Liver (tissue), 3 donors: ENCODE results near the gene RWDD1.

Experiments
- FOXA1 ChIP-seq: IDR thresholded peaks from 2 replicates; pipeline ENCODE4 v1.6.1; 2016; ENCODE audit warnings: antibody characterized with exemption
- GABPA ChIP-seq, 2 donors: IDR thresholded peaks in 1 of 2; conservative IDR thresholded peaks in 1 of 2; 2 replicates each; pipeline ENCODE4 v1.6.1; 2016; ENCODE audit warnings: antibody characterized with exemption in 2 of 2, mild to moderate bottlenecking in 1 of 2, moderate library complexity in 1 of 2
- JUND ChIP-seq, 2 donors: IDR thresholded peaks; 2 replicates each; pipeline ENCODE4 v1.6.1; 2016; ENCODE audit warnings: antibody characterized with exemption in 2 of 2
- RAD21 ChIP-seq, 2 donors: IDR thresholded peaks; 2 replicates each; pipeline ENCODE4 v1.6.1; 2016; ENCODE audit warnings: antibody characterized with exemption in 2 of 2, mild to moderate bottlenecking in 2 of 2
- REST ChIP-seq: IDR thresholded peaks from 2 replicates; pipeline ENCODE4 v1.6.1; 2016; ENCODE audit warnings: antibody characterized with exemption, mild to moderate bottlenecking
- RXRA ChIP-seq, 2 donors: IDR thresholded peaks; 2 replicates each; pipeline ENCODE4 v1.6.1; 2017 to 2018; ENCODE audit warnings: antibody characterized with exemption in 2 of 2, mild to moderate bottlenecking in 1 of 2
- TAF1 ChIP-seq: conservative IDR thresholded peaks from 2 replicates; pipeline ENCODE4 v1.6.1; 2016; ENCODE audit warnings: antibody characterized with exemption, mild to moderate bottlenecking
- YY1 ChIP-seq: IDR thresholded peaks from 2 replicates; pipeline ENCODE4 v1.6.1; 2016; ENCODE audit warnings: antibody characterized with exemption, mild to moderate bottlenecking
- ZBTB33 ChIP-seq: IDR thresholded peaks from 2 replicates; pipeline ENCODE4 v1.6.1; 2016; ENCODE audit warnings: antibody characterized with exemption
- TF ChIP-seq, protein P1 (sequence below): IDR thresholded peaks from 2 replicates; pipeline ENCODE4 v1.6.1; 2016; ENCODE audit warnings: antibody characterized with exemption
- TF ChIP-seq, protein P2 (sequence below): fragments of 150-350 bp; IDR thresholded peaks from 2 replicates; pipeline ENCODE4 v1.5.1; 2017; ENCODE audit warnings: improper control_type of control experiment, low read depth, low read length; ENCODE audit not compliant: missing input control
- donor health status: healthy.
- donor health status: healthy.

- no peak for TF ChIP-seq GABPA (IDR thresholded peaks at IDR 0.05 in 1 of 2, conservative IDR thresholded peaks at IDR 0.05 in 1 of 2)
- TF ChIP-seq, protein P1, sequence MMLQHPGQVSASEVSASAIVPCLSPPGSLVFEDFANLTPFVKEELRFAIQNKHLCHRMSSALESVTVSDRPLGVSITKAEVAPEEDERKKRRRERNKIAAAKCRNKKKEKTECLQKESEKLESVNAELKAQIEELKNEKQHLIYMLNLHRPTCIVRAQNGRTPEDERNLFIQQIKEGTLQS = no peak
- TF ChIP-seq, protein P2, sequence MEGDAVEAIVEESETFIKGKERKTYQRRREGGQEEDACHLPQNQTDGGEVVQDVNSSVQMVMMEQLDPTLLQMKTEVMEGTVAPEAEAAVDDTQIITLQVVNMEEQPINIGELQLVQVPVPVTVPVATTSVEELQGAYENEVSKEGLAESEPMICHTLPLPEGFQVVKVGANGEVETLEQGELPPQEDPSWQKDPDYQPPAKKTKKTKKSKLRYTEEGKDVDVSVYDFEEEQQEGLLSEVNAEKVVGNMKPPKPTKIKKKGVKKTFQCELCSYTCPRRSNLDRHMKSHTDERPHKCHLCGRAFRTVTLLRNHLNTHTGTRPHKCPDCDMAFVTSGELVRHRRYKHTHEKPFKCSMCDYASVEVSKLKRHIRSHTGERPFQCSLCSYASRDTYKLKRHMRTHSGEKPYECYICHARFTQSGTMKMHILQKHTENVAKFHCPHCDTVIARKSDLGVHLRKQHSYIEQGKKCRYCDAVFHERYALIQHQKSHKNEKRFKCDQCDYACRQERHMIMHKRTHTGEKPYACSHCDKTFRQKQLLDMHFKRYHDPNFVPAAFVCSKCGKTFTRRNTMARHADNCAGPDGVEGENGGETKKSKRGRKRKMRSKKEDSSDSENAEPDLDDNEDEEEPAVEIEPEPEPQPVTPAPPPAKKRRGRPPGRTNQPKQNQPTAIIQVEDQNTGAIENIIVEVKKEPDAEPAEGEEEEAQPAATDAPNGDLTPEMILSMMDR = no peak
- TF ChIP-seq FOXA1 = no peak
- TF ChIP-seq YY1 = no peak
- TF ChIP-seq RXRA (IDR thresholded peaks at IDR 0.05) = no peak
- TF ChIP-seq RAD21 (IDR thresholded peaks at IDR 0.05) = no peak
- TF ChIP-seq TAF1 = no peak
- TF ChIP-seq ZBTB33 = no peak
- no peak for TF ChIP-seq REST
- TF ChIP-seq JUND (IDR thresholded peaks at IDR 0.05) = no peak
These were observed 7.0 kb upstream of the RWDD1 start for GRCh38 chr6:116564311-116564710.
